ENCODE measurements around the gene PMVK.

PMVK gene

GRCh38 chr1:154967331-154967950 is 30.9 kb upstream of the PMVK start:
- DNase-seq (ENCODE audit: low read depth in 1 of 2, low spot score in 1 of 2), result no peak

DNA sequence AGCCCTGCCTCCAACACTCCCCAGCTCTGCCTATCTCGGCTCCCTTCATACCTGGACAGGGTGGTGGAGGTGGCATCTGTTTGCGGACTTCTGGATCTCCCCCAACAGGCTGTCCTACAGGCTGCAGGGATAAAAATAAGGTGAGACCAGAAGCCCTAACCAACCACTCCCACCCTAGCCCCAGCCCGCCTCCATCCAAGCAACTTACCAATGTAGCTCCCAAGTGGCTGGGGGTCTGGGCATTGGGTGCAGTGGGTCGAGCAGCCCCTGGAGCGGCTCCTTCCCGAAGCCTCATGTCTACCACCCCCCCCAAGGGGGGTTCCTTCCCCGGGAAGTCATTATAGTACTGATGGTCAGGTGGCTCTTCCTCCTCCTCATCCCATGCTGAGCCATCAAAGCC is 29.6 kb upstream of the PMVK start:
- no peak for DNase-seq (ENCODE audit: low read depth in 1 of 2, low spot score in 1 of 2)

GRCh38 chr1:154964359-154964758 is 27.8 kb upstream of the PMVK start:
- DNase-seq (ENCODE audit: low read depth in 1 of 2, low spot score in 1 of 2), result no peak

GRCh38 chr1:154963643-154964042 is 27.1 kb upstream of the PMVK start:
- DNase-seq (ENCODE audit: low read depth in 1 of 2, low spot score in 1 of 2), result no peak

GRCh38 chr1:154962795-154963330 is 26.3 kb upstream of the PMVK start:
- DNase-seq (ENCODE audit: low read depth in 1 of 2, low spot score in 1 of 2), result no peak

DNA sequence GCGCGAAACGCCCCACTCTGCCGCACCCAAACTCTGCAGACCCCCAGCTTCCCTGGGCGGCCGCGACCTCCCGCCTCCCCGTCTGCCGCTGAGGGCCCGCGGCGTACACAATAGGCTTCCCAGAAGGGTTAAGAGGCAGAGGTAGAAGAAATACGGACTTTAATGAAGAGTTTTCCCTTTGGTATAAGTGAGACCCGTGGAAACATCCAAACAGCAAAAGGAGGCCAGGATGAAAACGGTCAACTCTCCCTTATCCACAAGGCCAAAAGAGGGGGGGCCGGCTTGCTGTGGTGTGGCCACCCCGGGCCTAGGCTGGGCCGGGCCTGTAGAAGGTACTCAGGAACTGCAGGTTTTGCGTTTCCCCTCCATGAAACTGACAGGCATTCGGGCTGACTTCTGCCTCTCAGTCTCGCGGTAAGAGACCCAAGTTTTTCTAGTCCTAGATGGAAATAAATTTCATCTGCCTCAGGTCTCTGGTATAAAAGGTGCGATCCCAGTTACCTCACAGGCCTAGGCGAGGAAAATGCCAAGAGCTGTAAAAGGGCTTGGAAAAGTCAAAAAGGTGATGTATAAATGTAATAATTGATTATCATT is 25.7 kb upstream of the PMVK start:
- DNase-seq (ENCODE audit: low read depth in 1 of 2, low spot score in 1 of 2), result no peak

GRCh38 chr1:154961207-154962155 is 25.0 kb upstream of the PMVK start, which contains the start of gene PYGO2:
TSS of gene PYGO2 (minus strand) at chr1:154961782. CDS start at chr1:154961576, 206 bp downstream.
- peak; percentile 60 to 74 for DNase-seq (ENCODE audit: low read depth in 1 of 2, low spot score in 1 of 2)

DNA sequence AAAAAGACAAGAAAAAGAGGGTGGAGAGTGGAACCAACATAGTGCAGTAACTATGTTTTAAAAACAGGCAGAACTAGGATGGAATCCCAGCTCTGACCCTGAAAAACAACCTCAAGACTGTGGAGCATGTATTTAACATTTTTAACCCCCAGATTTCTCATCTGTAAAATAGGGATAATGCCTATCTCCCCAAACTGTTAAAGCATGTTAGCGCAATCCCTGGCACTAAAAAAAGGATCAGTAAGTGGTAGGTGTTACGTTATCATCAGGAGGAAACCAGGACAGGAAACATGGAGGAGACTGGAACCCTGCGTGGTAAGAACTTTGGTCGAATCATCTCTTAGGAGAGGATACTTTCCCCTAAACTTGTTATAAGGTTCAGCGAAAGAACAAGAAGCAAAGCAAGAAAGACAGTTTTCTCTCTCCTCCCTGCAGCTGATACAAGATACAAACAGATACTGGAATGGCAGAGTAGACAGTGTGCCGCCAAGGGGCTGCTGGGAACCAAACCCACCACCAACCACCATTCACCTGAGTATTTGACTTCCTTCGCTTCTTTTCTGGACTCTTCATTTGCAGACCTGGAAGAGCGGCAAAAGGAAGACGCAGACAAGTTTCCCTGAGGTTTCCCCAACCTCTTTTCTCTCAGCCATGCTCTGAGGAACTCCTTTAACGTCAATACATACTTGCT is 24.1 kb upstream of the PMVK start:
- DNase-seq (ENCODE audit: low read depth in 1 of 2, low spot score in 1 of 2), result no peak

GRCh38 chr1:154959426-154959780 is 22.9 kb upstream of the PMVK start:
- DNase-seq (ENCODE audit: low read depth in 1 of 2, low spot score in 1 of 2), result no peak

- no peak for DNase-seq (ENCODE audit: low read depth in 1 of 2, low spot score in 1 of 2)
Measured at GRCh38 chr1:154958681-154959425, 22.3 kb upstream of the PMVK start.

- no peak for DNase-seq (ENCODE audit: low read depth in 1 of 2, low spot score in 1 of 2)
Measured at GRCh38 chr1:154958036-154958435, 21.5 kb upstream of the PMVK start.

DNA sequence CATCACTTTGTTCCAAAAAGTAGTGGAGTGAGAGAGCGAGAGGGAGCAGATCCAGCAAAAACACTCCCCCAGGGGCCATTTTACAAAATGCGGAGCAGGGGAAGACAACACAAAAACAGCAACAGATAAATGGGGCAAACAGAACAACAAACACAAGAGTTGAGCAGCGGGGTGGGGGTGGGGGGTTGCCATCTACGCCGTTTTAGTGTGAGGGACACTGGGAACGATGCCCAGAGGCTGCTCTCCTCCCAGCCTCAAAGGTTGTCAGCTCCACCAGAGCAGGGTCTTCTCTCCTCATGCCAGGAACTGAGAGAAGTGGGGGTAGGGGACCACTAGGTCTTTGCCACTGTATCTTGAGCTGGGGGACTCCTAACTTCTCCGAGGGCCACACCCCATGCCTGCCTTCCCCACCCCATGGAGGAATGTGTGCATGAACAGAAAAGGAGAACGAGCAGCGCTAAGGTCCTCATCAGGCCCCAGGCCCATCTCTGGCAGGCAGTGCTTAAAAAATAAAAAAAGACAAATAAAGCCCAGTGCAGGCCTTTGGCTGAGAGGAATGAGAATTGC is 20.7 kb upstream of the PMVK start:
- no peak for DNase-seq (ENCODE audit: low read depth in 1 of 2, low spot score in 1 of 2)

- no peak for DNase-seq (ENCODE audit: low read depth in 1 of 2, low spot score in 1 of 2)
Measured at GRCh38 chr1:154956544-154956941, 20.0 kb upstream of the PMVK start.

DNA sequence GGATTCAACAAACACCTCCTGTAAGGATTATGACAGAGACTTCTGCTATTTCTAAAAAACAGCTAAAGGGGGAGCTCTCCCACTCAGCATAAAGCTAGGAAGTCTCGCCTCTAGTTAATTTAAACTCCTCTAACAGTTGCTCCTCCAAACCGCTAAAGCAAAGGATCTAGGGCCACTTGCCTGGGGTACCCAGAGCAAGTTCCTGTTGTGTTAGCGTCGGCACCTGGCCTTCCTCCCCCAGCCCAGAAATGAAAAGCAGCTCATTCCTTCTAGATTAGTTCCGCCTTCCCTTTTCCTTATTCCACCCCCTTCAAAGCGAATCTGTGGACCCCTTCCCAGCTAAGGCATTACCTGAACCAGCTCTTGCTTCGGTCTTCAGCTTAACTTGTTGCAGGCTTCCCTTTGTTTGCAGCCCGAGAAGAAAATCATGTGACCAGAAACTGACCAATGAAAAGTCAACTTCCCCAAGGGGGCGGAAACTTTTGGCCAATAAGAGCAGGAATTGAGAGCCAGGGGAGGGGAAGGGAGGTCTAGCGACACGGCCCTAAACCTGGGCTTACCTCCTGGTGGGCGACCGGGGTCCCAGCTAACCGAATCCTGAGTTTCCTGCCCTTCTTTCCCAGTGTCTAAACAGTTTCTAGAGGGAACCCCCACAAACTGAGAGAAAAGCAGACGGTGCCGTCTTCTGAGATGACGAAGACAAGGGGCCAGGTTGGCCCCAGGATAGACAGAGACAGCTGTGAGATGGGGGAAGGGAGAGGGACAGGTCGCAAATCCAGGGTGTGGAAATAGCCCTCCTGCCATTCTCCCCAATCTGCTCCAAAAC is 19.4 kb upstream of the PMVK start, which contains the start of gene PBXIP1:
TSS of gene PBXIP1 (minus strand) at position 382 of the 826 bp plus-strand sequence. CDS start 2,378 bp downstream, outside the sequence.
- peak in 1 of 2 donors; percentile 64 for DNase-seq (ENCODE audit: low read depth in 1 of 2, low spot score in 1 of 2)

DNA sequence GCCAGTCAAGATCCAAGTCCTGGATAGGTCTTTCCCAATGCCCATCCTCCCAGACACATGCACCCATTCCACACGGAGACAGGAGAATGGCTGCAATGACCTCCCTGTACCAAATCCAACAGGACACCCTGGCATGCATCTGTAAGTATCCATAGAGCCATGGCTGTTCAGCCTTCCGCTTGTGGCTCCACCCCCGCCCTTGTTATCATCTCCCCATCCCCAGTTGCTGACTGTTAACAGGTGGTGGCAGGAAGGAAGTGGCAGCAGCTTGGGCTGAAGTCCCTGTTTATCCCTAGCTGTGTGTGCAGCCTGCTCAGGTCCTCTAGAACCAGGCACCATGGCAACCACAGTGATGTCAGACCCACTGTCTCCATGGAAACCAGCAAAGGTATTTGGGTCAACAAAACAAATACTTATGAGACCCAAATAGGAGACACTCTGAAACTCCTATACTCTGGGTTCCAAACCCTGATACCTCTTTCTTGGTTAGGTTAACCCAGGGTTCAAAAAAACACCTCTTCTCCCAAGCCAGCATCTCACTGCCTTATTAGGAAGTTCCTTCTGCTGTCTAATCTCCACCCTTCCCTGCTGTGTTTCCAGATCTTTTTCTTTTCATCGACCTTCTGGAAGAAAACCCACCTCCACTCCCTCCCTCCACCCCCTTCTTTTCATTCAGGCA is 18.7 kb upstream of the PMVK start:
- peak; percentile 42 to 80 for DNase-seq (ENCODE audit: low read depth in 1 of 2, low spot score in 1 of 2)

- DNase-seq (ENCODE audit: low read depth in 1 of 2, low spot score in 1 of 2), result no peak
Measured at GRCh38 chr1:154954541-154954940, 18.0 kb upstream of the PMVK start.

DNA sequence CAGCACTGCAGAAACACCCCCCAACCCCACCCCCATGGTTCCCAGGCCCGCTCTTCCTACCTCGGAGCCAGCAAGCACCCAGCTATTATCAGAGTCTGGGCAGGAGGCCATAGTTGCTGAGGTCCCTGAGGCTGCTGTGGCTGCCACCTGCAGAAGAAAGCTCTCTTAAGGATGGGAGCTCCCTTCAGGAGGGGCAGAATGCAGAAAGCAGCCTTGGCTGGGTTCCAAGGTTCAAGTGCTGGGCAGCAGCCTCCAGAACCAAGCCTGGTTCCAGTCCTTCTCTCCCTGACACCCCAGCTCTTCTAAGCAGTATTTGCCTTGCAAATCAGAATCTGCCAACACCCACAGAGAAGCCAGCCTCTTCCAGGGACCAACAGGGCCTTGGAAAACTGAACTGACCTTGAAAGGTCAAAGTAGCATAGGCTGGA is 17.1 kb upstream of the PMVK start:
- DNase-seq (ENCODE audit: low read depth in 1 of 2, low spot score in 1 of 2), result no peak

DNA sequence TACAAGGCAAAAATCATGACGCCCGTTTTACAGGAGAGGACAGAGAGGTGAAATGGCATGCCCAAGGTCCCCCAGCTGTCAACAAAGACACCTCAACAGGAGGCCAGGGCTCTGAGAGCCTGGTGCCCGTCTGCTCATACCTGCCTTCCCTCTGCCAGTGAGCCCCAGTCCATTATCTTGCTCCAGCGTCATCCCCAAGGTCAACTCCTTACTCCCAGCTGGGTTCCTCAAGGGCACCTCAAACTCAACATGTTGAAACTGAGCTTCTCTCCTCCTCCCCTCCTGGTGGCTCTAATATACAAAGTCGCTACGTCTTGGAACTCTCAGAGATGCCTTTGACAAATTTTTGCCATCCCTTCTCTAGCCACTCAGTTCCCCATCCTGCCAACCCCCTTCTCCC is 16.1 kb upstream of the PMVK start:
- DNase-seq (ENCODE audit: low read depth in 1 of 2, low spot score in 1 of 2), result no peak

Data from stimulated activated CD4-positive, alpha-beta T cell treated with anti-CD3 and anti-CD28 coated beads, Interleukin-15, amount 100 ng/mL, for 1 hour (primary cell).